ENCODE data around the gene CNTLN.
A peak's percentile ranks its signal among the peaks of the same experiment; 100 is the strongest.

Gene CNTLN

DNA sequence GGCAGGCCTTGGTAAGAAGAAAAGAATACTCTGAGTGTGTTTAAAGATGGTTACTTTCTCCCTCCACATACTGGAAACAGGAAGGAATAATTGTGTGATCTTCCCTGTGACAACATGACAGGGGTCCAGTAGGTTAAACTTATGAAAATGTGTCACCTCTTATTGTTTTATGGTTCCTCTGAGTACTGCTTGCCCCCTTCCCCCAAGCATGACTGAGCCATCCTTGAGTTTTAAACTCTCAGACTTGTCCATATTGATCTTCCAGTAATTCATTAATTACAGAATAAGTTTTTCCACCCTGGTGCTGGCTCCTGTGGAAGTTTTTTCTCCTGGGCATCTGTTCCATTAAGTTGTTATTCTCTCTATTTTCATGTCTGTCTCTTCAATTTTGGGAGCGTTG is 95.8 kb downstream of the CNTLN start:
- peaks cover 26% of the 10 kb centered on the region for H3K4me1 ChIP-seq (ENCODE audit: insufficient read depth, low read length, poor library complexity, severe bottlenecking)
- no peak overlapping the region for H2AFZ ChIP-seq (ENCODE audit: low read length)
- H3F3A ChIP-seq (ENCODE audit: low read depth) = no peaks in the 10 kb centered on the region
- peaks cover 18% of the 10 kb centered on the region; the same call in 1 of the 2 replicates for H3K79me2 ChIP-seq (ENCODE audit: insufficient read depth, low read length)
- H3K4me2 ChIP-seq (ENCODE audit: low read depth, low read length, poor library complexity, severe bottlenecking) = peak overlapping the region; percentile 52
- H3K9me3 ChIP-seq (ENCODE audit: insufficient read depth, low read depth, low read length) = no peaks in the 10 kb centered on the region
- no peak overlapping the region for H3K4me3 ChIP-seq (ENCODE audit: low read length, poor library complexity, severe bottlenecking)
- 0 out of 2 replicates have a peak, but pooled peaks cover 3% of the 10 kb centered on the region for H3K36me3 ChIP-seq (ENCODE audit: insufficient read depth, low read length)
- peaks cover 5% of the 10 kb centered on the region for H4K20me1 ChIP-seq (ENCODE audit: insufficient read depth, low read length, poor library complexity, severe bottlenecking)
- no peak overlapping the region for H3K9ac ChIP-seq (ENCODE audit: low read depth, low read length, poor library complexity, severe bottlenecking)
- no peaks in the 10 kb centered on the region for H3K9me2 ChIP-seq (replicated peaks; ENCODE audit: low read depth, low read length)
- no peak for TF ChIP-seq EZH2phosphoT487 (IDR thresholded peaks at IDR 0.05; ENCODE audit: borderline replicate concordance)
- TF ChIP-seq, protein P1, sequence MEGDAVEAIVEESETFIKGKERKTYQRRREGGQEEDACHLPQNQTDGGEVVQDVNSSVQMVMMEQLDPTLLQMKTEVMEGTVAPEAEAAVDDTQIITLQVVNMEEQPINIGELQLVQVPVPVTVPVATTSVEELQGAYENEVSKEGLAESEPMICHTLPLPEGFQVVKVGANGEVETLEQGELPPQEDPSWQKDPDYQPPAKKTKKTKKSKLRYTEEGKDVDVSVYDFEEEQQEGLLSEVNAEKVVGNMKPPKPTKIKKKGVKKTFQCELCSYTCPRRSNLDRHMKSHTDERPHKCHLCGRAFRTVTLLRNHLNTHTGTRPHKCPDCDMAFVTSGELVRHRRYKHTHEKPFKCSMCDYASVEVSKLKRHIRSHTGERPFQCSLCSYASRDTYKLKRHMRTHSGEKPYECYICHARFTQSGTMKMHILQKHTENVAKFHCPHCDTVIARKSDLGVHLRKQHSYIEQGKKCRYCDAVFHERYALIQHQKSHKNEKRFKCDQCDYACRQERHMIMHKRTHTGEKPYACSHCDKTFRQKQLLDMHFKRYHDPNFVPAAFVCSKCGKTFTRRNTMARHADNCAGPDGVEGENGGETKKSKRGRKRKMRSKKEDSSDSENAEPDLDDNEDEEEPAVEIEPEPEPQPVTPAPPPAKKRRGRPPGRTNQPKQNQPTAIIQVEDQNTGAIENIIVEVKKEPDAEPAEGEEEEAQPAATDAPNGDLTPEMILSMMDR (conservative IDR thresholded peaks at IDR 0.05; ENCODE audit: low read length) = no peak
- H3K27me3 ChIP-seq (ENCODE audit: insufficient read depth, low read length, poor library complexity, severe bottlenecking) = no peaks in the 10 kb centered on the region

GRCh38 chr9:17236147-17236546 is 101.3 kb downstream of the CNTLN start:
- H3K9ac ChIP-seq (ENCODE audit: low read depth, low read length, poor library complexity, severe bottlenecking) = peak overlapping the region; percentile 21
- no peaks in the 10 kb centered on the region for H3K9me2 ChIP-seq (replicated peaks; ENCODE audit: low read depth, low read length)
- H3K4me3 ChIP-seq (ENCODE audit: low read length, poor library complexity, severe bottlenecking) = peak overlapping the region; percentile 8
- H3K4me1 ChIP-seq (ENCODE audit: insufficient read depth, low read length, poor library complexity, severe bottlenecking) = peaks cover 15% of the 10 kb centered on the region
- peaks cover 11% of the 10 kb centered on the region; the same call in 1 of the 2 replicates for H3K79me2 ChIP-seq (ENCODE audit: insufficient read depth, low read length)
- no peaks in the 10 kb centered on the region; the same call in 1 of the 2 replicates for H3F3A ChIP-seq (ENCODE audit: low read depth)
- H3K27me3 ChIP-seq (ENCODE audit: insufficient read depth, low read length, poor library complexity, severe bottlenecking) = no peaks in the 10 kb centered on the region
- no peaks in the 10 kb centered on the region for H3K36me3 ChIP-seq (ENCODE audit: insufficient read depth, low read length)
- TF ChIP-seq, protein P1 (conservative IDR thresholded peaks at IDR 0.05; ENCODE audit: low read length) = no peak
- no peak for TF ChIP-seq EZH2phosphoT487 (IDR thresholded peaks at IDR 0.05; ENCODE audit: borderline replicate concordance)
- H3K4me2 ChIP-seq (ENCODE audit: low read depth, low read length, poor library complexity, severe bottlenecking) = peak overlapping the region; percentile 36
- no peaks in the 10 kb centered on the region for H3K9me3 ChIP-seq (ENCODE audit: insufficient read depth, low read depth, low read length)
- H4K20me1 ChIP-seq (ENCODE audit: insufficient read depth, low read length, poor library complexity, severe bottlenecking) = no peaks in the 10 kb centered on the region
- no peak overlapping the region for H2AFZ ChIP-seq (ENCODE audit: low read length)

- no peak for TF ChIP-seq EZH2phosphoT487 (IDR thresholded peaks at IDR 0.05; ENCODE audit: borderline replicate concordance)
- TF ChIP-seq, protein P1 (conservative IDR thresholded peaks at IDR 0.05; ENCODE audit: low read length) = no peak
- H3K4me3 ChIP-seq (ENCODE audit: low read length, poor library complexity, severe bottlenecking) = no peak overlapping the region
Measured at GRCh38 chr9:17246770-17247169, 111.9 kb downstream of the CNTLN start.

More at GRCh38 chr9:17246770-17247169, 111.9 kb downstream of the CNTLN start:
- Histone ChIP-seq H3F3A (ENCODE audit: low read depth) (no peaks in the 10 kb centered on the region), H3K79me2 (ENCODE audit: insufficient read depth, low read length) (no peaks in the 10 kb centered on the region), H3K9me3 (ENCODE audit: insufficient read depth, low read depth, low read length) (peaks cover 18% of the 10 kb centered on the region), H3K4me2 (ENCODE audit: low read depth, low read length, poor library complexity, severe bottlenecking) (no peak overlapping the region), H3K27me3 (ENCODE audit: insufficient read depth, low read length, poor library complexity, severe bottlenecking) (no peaks in the 10 kb centered on the region), H3K9me2 (replicated peaks; ENCODE audit: low read depth, low read length) (no peaks in the 10 kb centered on the region), H3K36me3 (ENCODE audit: insufficient read depth, low read length) (peaks cover 6% of the 10 kb centered on the region; the same call in 1 of the 2 replicates), H4K20me1 (ENCODE audit: insufficient read depth, low read length, poor library complexity, severe bottlenecking) (no peaks in the 10 kb centered on the region), H2AFZ (ENCODE audit: low read length) (no peak overlapping the region), H3K9ac (ENCODE audit: low read depth, low read length, poor library complexity, severe bottlenecking) (no peak overlapping the region), H3K4me1 (ENCODE audit: insufficient read depth, low read length, poor library complexity, severe bottlenecking) (peaks cover 3% of the 10 kb centered on the region)
